Uterus (tissue), 4 donors: ENCODE results near the gene ECT2L. TPM values are rescaled to one million over a fixed set of nuclear protein-coding genes. Genes with fewer than 3 reads are reported as not detected.

ENCODE experiments used
- DNase-seq, 2 donors: peaks; one replicate each; pipeline ENCODE4 v3.0.0-alpha.2; 2019 to 2020
- H3K27ac ChIP-seq, 2 donors: fragments of 200-600 bp; sonication (generic); 1 replicate in 1 of 2; 2 replicates in 1 of 2; pipeline ENCODE4 v1.5.1; 2016 to 2018
- H3K27me3 ChIP-seq, 2 donors: fragments of 200-600 bp; sonication (generic); one replicate each; pipeline ENCODE4 v1.5.1; 2018 to 2019; ENCODE audit warnings: control low read depth in 1 of 2
- H3K36me3 ChIP-seq, 2 donors: fragments of 200-600 bp; sonication (generic); one replicate each; pipeline ENCODE4 v1.5.1; 2019; ENCODE audit warnings: control low read depth in 1 of 2
- H3K4me1 ChIP-seq, 2 donors: fragments of 200-600 bp; sonication (generic); one replicate each; pipeline ENCODE4 v1.5.1; 2018 to 2019; ENCODE audit warnings: control low read depth in 1 of 2
- H3K4me3 ChIP-seq, 2 donors: fragments of 200-600 bp; sonication (generic); 1 replicate in 1 of 2; 2 replicates in 1 of 2; pipeline ENCODE4 v1.5.1; 2018 to 2019; ENCODE audit warnings: mild to moderate bottlenecking in 1 of 2
- H3K9me3 ChIP-seq, 2 donors: fragments of 200-600 bp; sonication (generic); one replicate each; pipeline ENCODE4 v1.5.1; 2019; ENCODE audit warnings: control low read depth in 1 of 2
- CTCF ChIP-seq, 4 experiments: fragments of 200-600 bp in 2 of 4; fragments of 450-650 bp in 2 of 4; sonication (generic) in 2 of 4; IDR thresholded peaks; one replicate each; pipeline ENCODE4 v1.5.1; 2016 to 2019; ENCODE audit warnings: antibody characterized with exemption in 4 of 4, mild to moderate bottlenecking in 2 of 4, moderate library complexity in 1 of 4
- POLR2A ChIP-seq, 2 donors: fragments of 450-650 bp; IDR thresholded peaks; one replicate each; pipeline ENCODE4 v1.6.1; 2016; ENCODE audit warnings: antibody characterized with exemption in 2 of 2, mild to moderate bottlenecking in 1 of 2, moderate library complexity in 1 of 2
- intact Hi-C: fragments of 100-400 bp; cut with DNase I; formaldehyde crosslinking; loops from one replicate; pipeline ENCODE4 v1.15.1; 2023; ENCODE audit warnings: low total_unique reads
- total RNA-seq, 4 donors: library from RNA; depleted of rRNA in 3 of 4; stranded (reverse); fragments of >200 nt in 3 of 4; gene quantifications; one replicate each; pipeline versions ENCODE4 v1.1.0 to v1.2.4, GENCODE V29; 2014 to 2023
- donor health status: DM: yes; HTN: yes; CAD: no.

ECT2L gene
- total RNA-seq, 4 donors from 2014 or later = 0.51 to 1.5 (median 0.99) TPM

GRCh38 chr6:138948546-138949179 lies 152.8 kb downstream of the ECT2L start:
- intact Hi-C loops = no loop called here
- Histone ChIP-seq H3K4me1 (peaks cover 0 to 4% of the 10 kb centered on the region in 2 donors), H3K27ac (no peak overlapping the region), H3K36me3 (no peaks in the 10 kb centered on the region), H3K9me3 (no peaks in the 10 kb centered on the region), H3K27me3 (no peaks in the 10 kb centered on the region), H3K4me3 (no peak overlapping the region)
- TF ChIP-seq POLR2A (IDR thresholded peaks at IDR 0.05) (no peak), CTCF (IDR thresholded peaks at IDR 0.05) (no peak)
- no peak for DNase-seq

GRCh38 chr6:138953451-138953850 lies 157.6 kb downstream of the ECT2L start:
- TF ChIP-seq POLR2A (IDR thresholded peaks at IDR 0.05) = no peak
- TF ChIP-seq CTCF (IDR thresholded peaks at IDR 0.05) = no peak
- intact Hi-C loops = no loop called here
- no peaks in the 10 kb centered on the region for H3K36me3 ChIP-seq
- no peak overlapping the region for H3K27ac ChIP-seq
- no peak overlapping the region for H3K4me3 ChIP-seq
- H3K9me3 ChIP-seq = no peaks in the 10 kb centered on the region
- H3K4me1 ChIP-seq = peaks cover 0 to 4% of the 10 kb centered on the region in 2 donors
- no peak for DNase-seq
- no peaks in the 10 kb centered on the region for H3K27me3 ChIP-seq

Other genes starting within 250 kb of the ECT2L start
- 10 to 100 TPM in 2 of 4 donors, 1 to 10 TPM in 2; 7.9 to 28.9 (median 15.3) TPM for gene CCDC28A, start 22.3 kb upstream of the ECT2L start, total RNA-seq
- gene REPS1, start 192.2 kb downstream of the ECT2L start, total RNA-seq = 100 to 1,000 TPM in 1 of 4 donors, 10 to 100 TPM in 3; 36.5 to 266 (median 70.7) TPM
- gene ABRACL, start 232.7 kb downstream of the ECT2L start, total RNA-seq = 1 to 10 TPM in 3 of 4 donors, not detected in 1; 6.2 to 10.0 (median 6.2) TPM